Measurements from ENCODE around the gene ARVCF.

Gene ARVCF

GRCh38 chr22:19984851-19985811 is 31.5 kb downstream of the ARVCF start:
- no peak for DNase-seq

GRCh38 chr22:19984201-19984753 is 32.3 kb downstream of the ARVCF start:
- peak; percentile 49 for DNase-seq

- peak; percentile 9 for DNase-seq
Observed at GRCh38 chr22:19983741-19984140, 32.9 kb downstream of the ARVCF start.

GRCh38 chr22:19982991-19983578 is 33.5 kb downstream of the ARVCF start:
- no peak for DNase-seq

- no peak for DNase-seq
Observed at GRCh38 chr22:19981961-19982920, 34.4 kb downstream of the ARVCF start.

- DNase-seq: no peak
Observed at GRCh38 chr22:19981171-19981960, 35.3 kb downstream of the ARVCF start.

- no peak for DNase-seq
Observed at GRCh38 chr22:19980766-19981165, 35.9 kb downstream of the ARVCF start.

GRCh38 chr22:19979712-19980493 is 36.7 kb downstream of the ARVCF start:
- no peak for DNase-seq

GRCh38 chr22:19978748-19979147 is 37.9 kb downstream of the ARVCF start:
- no peak for DNase-seq

GRCh38 chr22:19977296-19978243 is 39.1 kb downstream of the ARVCF start:
- no peak for DNase-seq

- no peak for DNase-seq
Observed at GRCh38 chr22:19976671-19977070, 40.0 kb downstream of the ARVCF start.

- no peak for DNase-seq
Observed at GRCh38 chr22:19975707-19976035, 41.0 kb downstream of the ARVCF start.

- DNase-seq: no peak
Observed at GRCh38 chr22:19974935-19975706, 41.5 kb downstream of the ARVCF start.

GRCh38 chr22:19974268-19974861 is 42.3 kb downstream of the ARVCF start:
- peak; percentile 77 for DNase-seq

GRCh38 chr22:19973551-19974267 is 42.9 kb downstream of the ARVCF start:
- DNase-seq: no peak

GRCh38 chr22:19972652-19973550 is 43.7 kb downstream of the ARVCF start:
- DNase-seq: no peak

GRCh38 chr22:19972251-19972650 is 44.4 kb downstream of the ARVCF start:
- no peak for DNase-seq
